GM19463 (cell line): ENCODE results near the gene DHDH.

Experiments
- ATAC-seq: cut with Tn5 transposase; IDR thresholded peaks from one replicate; pipeline ENCODE4 v1.9.1; 2021; ENCODE audit warnings: mild to moderate bottlenecking, moderate library complexity; ENCODE audit not compliant: unreplicated experiment

Gene DHDH

GRCh38 chr19:48965040-48965805 lies 31.7 kb downstream of the DHDH start, which contains the start of gene FTL:
FTL (plus strand) TSS chr19:48965309; CDS start chr19:48965508, 199 bp downstream.
- peak; percentile 62 for ATAC-seq

GRCh38 chr19:48965806-48966540 lies 32.5 kb downstream of the DHDH start:
- ATAC-seq = peak; percentile 16

GRCh38 chr19:48966541-48967345 lies 33.2 kb downstream of the DHDH start:
- no peak for ATAC-seq

- no peak for ATAC-seq
Observed at GRCh38 chr19:48967346-48968178, 34.1 kb downstream of the DHDH start.

- ATAC-seq = no peak
Observed at GRCh38 chr19:48968179-48968661, 34.7 kb downstream of the DHDH start.

GRCh38 chr19:48968813-48969218 lies 35.3 kb downstream of the DHDH start:
- ATAC-seq = no peak

GRCh38 chr19:48969276-48970138 lies 36.0 kb downstream of the DHDH start:
- no peak for ATAC-seq

GRCh38 chr19:48970139-48970766 lies 36.8 kb downstream of the DHDH start:
- no peak for ATAC-seq

- no peak for ATAC-seq
Observed at GRCh38 chr19:48970923-48971395, 37.5 kb downstream of the DHDH start.

- ATAC-seq = no peak
Observed at GRCh38 chr19:48975947-48976847, 42.7 kb downstream of the DHDH start.

GRCh38 chr19:48977061-48977460 lies 43.6 kb downstream of the DHDH start:
- no peak for ATAC-seq

GRCh38 chr19:48982280-48982679 lies 48.8 kb downstream of the DHDH start:
- ATAC-seq = no peak

- ATAC-seq = no peak
Observed at GRCh38 chr19:48985711-48986110, 52.2 kb downstream of the DHDH start.

GRCh38 chr19:48986211-48986610 lies 52.7 kb downstream of the DHDH start:
- no peak for ATAC-seq

- ATAC-seq = no peak
Observed at GRCh38 chr19:48987323-48987722, 53.8 kb downstream of the DHDH start.

GRCh38 chr19:48988286-48988685 lies 54.8 kb downstream of the DHDH start:
- ATAC-seq = no peak

GRCh38 chr19:48988860-48989259 lies 55.4 kb downstream of the DHDH start:
- no peak for ATAC-seq
